SK-N-SH treated with all-trans-retinoic acid at 6 μM for 48 hours (cell line): Measurements from ENCODE around the gene CMTR2.

Source experiments
- ARNTL ChIP-seq: fragments of 450-650 bp; formaldehyde crosslinking; IDR thresholded peaks from 2 replicates; pipeline ENCODE4 v1.5.0; 2020; ENCODE audit warnings: low read depth, mild to moderate bottlenecking, moderate library complexity, borderline replicate concordance
- BACH2 ChIP-seq: fragments of 250-450 bp; sonication (Bioruptor Pico); IDR thresholded peaks from 2 replicates; pipeline ENCODE4 v1.9.0; 2021; ENCODE audit warnings: mild to moderate bottlenecking, borderline replicate concordance
- CSDC2 ChIP-seq: fragments of 250-450 bp; sonication (Bioruptor Pico); IDR thresholded peaks from 2 replicates; pipeline ENCODE4 v1.5.0; 2020; ENCODE audit warnings: mild to moderate bottlenecking, moderate library complexity
- CSRNP3 ChIP-seq: fragments of 250-450 bp; sonication (Bioruptor Pico); IDR thresholded peaks from 2 replicates; pipeline ENCODE4 v1.5.1; 2021; ENCODE audit warnings: mild to moderate bottlenecking, moderate library complexity
- ESRRG ChIP-seq: fragments of 250-450 bp; sonication (Bioruptor Pico); IDR thresholded peaks from 2 replicates; pipeline ENCODE4 v1.6.1; 2021; ENCODE audit warnings: mild to moderate bottlenecking
- GLIS3 ChIP-seq: fragments of 250-450 bp; sonication (Bioruptor Pico); IDR thresholded peaks from 2 replicates; pipeline ENCODE4 v1.5.0; 2020; ENCODE audit warnings: mild to moderate bottlenecking, moderate library complexity
- ISL1 ChIP-seq: fragments of 250-450 bp; sonication (Bioruptor Pico); IDR thresholded peaks from 2 replicates; pipeline ENCODE4 v2.1.2; 2022; ENCODE audit warnings: mild to moderate bottlenecking, moderate library complexity
- PATZ1 ChIP-seq: fragments of 250-450 bp; sonication (Bioruptor Pico); IDR thresholded peaks from 2 replicates; pipeline ENCODE4 v1.8.0; 2020; ENCODE audit warnings: mild to moderate bottlenecking, moderate library complexity, borderline replicate concordance
- RARB ChIP-seq: fragments of 250-450 bp; sonication (Bioruptor Pico); IDR thresholded peaks from 2 replicates; pipeline ENCODE4 v1.8.0; 2021; ENCODE audit warnings: mild to moderate bottlenecking, moderate library complexity
- SNAI2 ChIP-seq: fragments of 250-450 bp; sonication (Bioruptor Pico); IDR thresholded peaks from 2 replicates; pipeline ENCODE4 v1.5.0; 2020; ENCODE audit warnings: mild to moderate bottlenecking, moderate library complexity
- TOX ChIP-seq: fragments of 250-450 bp; sonication (Bioruptor Pico); IDR thresholded peaks from 2 replicates; pipeline ENCODE4 v1.8.0; 2021; ENCODE audit warnings: mild to moderate bottlenecking, moderate library complexity, borderline replicate concordance
- ZFP3 ChIP-seq: fragments of 250-450 bp; sonication (Bioruptor Pico); IDR thresholded peaks from 2 replicates; pipeline ENCODE4 v1.5.0; 2020; ENCODE audit warnings: mild to moderate bottlenecking, moderate library complexity
- ZFP30 ChIP-seq: fragments of 450-650 bp; formaldehyde crosslinking; IDR thresholded peaks from 2 replicates; pipeline ENCODE4 v1.5.0; 2022; ENCODE audit warnings: mild to moderate bottlenecking, moderate library complexity
- TF ChIP-seq, protein P1 (sequence below): fragments of 250-450 bp; sonication (Bioruptor Pico); IDR thresholded peaks from 2 replicates; pipeline ENCODE4 v1.5.1; 2020; ENCODE audit warnings: low read depth, mild to moderate bottlenecking, moderate library complexity

DNA sequence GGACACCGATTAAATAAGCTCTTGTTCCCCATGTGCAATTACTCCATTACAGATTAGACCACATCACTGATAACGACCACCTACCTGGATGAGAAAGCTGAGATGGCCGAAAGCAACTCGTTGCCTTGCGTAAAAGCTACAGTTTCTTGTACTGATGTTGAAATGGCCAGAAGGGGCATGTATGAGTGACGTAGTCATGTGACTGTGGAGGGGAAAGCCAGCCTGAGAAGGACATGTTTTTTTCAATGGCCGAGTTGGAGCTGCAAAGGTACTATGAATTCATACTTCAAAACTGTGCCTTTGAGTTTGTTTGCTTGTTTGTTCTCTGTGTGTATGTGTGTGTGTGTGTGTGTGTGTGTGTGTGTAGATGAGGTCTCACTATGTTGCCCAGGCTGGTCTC, 41.7 kb downstream of the CMTR2 start:
- no peak for TF ChIP-seq ZFP3 (CRISPR knock-in tag)
- no peak for TF ChIP-seq RARB (CRISPR knock-in tag)
- TF ChIP-seq, protein P1, sequence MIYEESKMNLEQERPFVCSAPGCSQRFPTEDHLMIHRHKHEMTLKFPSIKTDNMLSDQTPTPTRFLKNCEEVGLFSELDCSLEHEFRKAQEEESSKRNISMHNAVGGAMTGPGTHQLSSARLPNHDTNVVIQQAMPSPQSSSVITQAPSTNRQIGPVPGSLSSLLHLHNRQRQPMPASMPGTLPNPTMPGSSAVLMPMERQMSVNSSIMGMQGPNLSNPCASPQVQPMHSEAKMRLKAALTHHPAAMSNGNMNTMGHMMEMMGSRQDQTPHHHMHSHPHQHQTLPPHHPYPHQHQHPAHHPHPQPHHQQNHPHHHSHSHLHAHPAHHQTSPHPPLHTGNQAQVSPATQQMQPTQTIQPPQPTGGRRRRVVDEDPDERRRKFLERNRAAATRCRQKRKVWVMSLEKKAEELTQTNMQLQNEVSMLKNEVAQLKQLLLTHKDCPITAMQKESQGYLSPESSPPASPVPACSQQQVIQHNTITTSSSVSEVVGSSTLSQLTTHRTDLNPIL (CRISPR knock-in tag), result no peak
- TF ChIP-seq BACH2 (CRISPR knock-in tag), result no peak
- no peak for TF ChIP-seq ZFP30
- no peak for TF ChIP-seq GLIS3 (CRISPR knock-in tag)
- TF ChIP-seq ESRRG (CRISPR knock-in tag), result no peak
- TF ChIP-seq ARNTL (CRISPR knock-in tag), result no peak
- no peak for TF ChIP-seq CSRNP3 (CRISPR knock-in tag)
- no peak for TF ChIP-seq SNAI2 (CRISPR knock-in tag)
- TF ChIP-seq CSDC2 (CRISPR knock-in tag), result no peak
- TF ChIP-seq ISL1 (CRISPR knock-in tag), result no peak
- no peak for TF ChIP-seq TOX (CRISPR knock-in tag)
- no peak for TF ChIP-seq PATZ1 (CRISPR knock-in tag)
